Activated T-helper 2 cell treated with anti-CD3 and anti-CD28 coated beads, Interferon-gamma antibody, Interleukin-2, Interleukin-4, amounts not matched to agents 10 μg/mL and 5 μg/mL and 100 μg/mL, durations not matched to agents 14 hours and 24 hours and 36 hours (primary cell): ENCODE measurements around the gene KRAS. TPM values are rescaled to one million over a fixed set of nuclear protein-coding genes. Genes with fewer than 3 reads are reported as not detected.
A peak's percentile ranks its signal among the peaks of the same experiment; 100 is the strongest.
"Not testable (repeated sequence)": the region's sequence is repeated elsewhere in the genome, so short reads cannot be mapped to it uniquely, and the experiment has no call there.

Experiments used
- DNase-seq: peaks from one replicate; pipeline ENCODE4 v3.0.0; 2021; ENCODE audit warnings: low spot score
- H3K27ac Mint-ChIP-seq: one replicate; pipeline ENCODE4 v1.8.0; 2021; ENCODE audit warnings: mixed read lengths
- H3K27me3 Mint-ChIP-seq: one replicate; pipeline ENCODE4 v1.8.0; 2021; ENCODE audit warnings: low read depth, mixed read lengths
- H3K36me3 Mint-ChIP-seq: one replicate; pipeline ENCODE4 v1.8.0; 2021; ENCODE audit warnings: low read depth, mixed read lengths
- H3K4me1 Mint-ChIP-seq: one replicate; pipeline ENCODE4 v1.8.0; 2021; ENCODE audit warnings: low read depth, mixed read lengths
- H3K4me3 Mint-ChIP-seq: one replicate; pipeline ENCODE4 v1.8.0; 2021; ENCODE audit warnings: low read depth, mild to moderate bottlenecking, moderate library complexity, mixed read lengths
- H3K9me3 Mint-ChIP-seq: one replicate; pipeline ENCODE4 v1.8.0; 2021; ENCODE audit warnings: mixed read lengths
- intact Hi-C: fragments of 100-400 bp; cut with micrococcal nuclease; formaldehyde crosslinking; loops from one replicate; pipeline ENCODE4 v1.15.1; 2023
- total RNA-seq: library from RNA; stranded (reverse); gene quantifications from 2 replicates; pipeline ENCODE4 v1.2.3, GENCODE V29; 2022

Gene KRAS
- total RNA-seq = 25.2 TPM in 2 replicates

DNA sequence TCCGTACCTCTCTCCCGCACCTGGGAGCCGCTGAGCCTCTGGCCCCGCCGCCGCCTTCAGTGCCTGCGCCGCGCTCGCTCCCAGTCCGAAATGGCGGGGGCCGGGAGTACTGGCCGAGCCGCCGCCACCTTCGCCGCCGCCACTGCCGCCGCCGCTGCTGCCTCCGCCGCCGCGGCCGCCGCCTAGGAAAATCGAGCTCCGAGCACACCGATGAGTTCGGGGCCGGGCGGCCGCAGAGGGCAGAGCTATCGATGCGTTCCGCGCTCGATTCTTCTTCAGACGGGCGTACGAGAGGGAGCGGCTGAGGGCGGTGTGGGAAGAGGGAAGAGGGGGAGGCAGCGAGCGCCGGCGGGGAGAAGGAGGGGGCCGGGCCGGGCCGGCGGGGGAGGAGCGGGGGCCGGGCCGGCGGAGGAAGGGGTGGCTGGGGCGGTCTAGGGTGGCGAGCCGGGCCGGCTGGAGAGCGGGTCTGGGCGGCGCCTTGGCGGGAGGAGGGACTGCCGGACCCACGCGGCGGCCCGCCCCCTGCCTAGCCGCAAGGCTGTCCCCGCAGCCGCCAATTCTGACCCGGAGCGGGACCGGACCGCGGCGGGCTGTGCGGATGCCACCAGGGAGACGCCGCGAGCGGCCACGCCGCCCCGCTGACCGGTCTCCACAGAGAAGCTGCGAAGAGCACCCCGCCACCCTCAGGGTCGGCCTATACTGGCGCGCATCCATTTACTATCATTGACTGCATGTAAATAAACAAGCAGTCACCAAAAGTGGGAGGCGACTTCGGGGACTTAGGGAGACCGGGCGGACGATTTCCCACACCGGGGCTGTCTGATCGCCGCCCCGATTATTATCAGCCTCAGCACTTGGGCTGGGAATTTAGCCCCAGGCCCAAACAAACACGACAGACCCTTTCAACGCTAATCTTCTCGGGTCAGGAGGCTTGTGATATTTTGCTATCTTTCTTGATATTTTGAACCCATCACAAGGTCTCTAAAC is at the start of gene KRAS:
TSS of gene KRAS (minus strand) at position 186 of the 987 bp plus-strand sequence.
- peaks cover 22% of the 10 kb centered on the region for H3K4me1 Mint-ChIP-seq
- peak within 1 kb of the TSS; percentile 93 for H3K27ac Mint-ChIP-seq
- peak; percentile 88 for DNase-seq
- peaks cover 16% of the 10 kb centered on the region for H3K27me3 Mint-ChIP-seq
- H3K36me3 Mint-ChIP-seq = peaks cover 17% of the 10 kb centered on the region
- no peaks in the 10 kb centered on the region for H3K9me3 Mint-ChIP-seq
- intact Hi-C loops = loop anchor here (1.0 to 2.0 kb wide), 3 partner anchors 56 to 198 kb away; partner anchors contain the start of genes DNAI7 and ETFRF1
- peak within 1 kb of the TSS; percentile 90 for H3K4me3 Mint-ChIP-seq

GRCh38 chr12:25296381-25296780 is 45.7 kb upstream of the KRAS start:
- intact Hi-C loops = no loop called here
- Mint-ChIP-seq H3K27me3 (peaks cover 6% of the 10 kb centered on the region), H3K4me3 (no peak overlapping the region), H3K4me1 (peaks cover 12% of the 10 kb centered on the region), H3K36me3 (no peaks in the 10 kb centered on the region), H3K27ac (no peak overlapping the region), H3K9me3 (no peaks in the 10 kb centered on the region)
- no peak for DNase-seq

DNA sequence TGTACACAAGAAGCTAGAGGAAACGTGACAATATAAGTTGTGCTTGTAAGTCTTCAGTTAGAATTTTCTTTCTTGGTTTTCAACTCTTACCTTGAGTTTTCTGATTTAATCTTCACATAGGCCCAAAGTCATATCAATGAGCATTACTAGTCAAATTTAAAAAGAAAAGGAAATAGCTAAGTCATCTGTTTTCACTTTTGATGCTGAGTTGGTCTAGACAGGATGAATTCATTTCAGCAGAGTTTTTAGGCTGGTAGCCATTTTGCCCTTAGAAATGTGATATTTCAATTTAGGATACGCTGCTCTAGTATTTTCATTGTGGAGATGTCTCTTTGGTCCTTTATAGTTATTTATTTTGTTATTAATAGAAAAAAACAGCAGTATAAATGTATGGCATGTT is 44.6 kb upstream of the KRAS start:
- intact Hi-C loops = no loop called here
- peaks cover 3% of the 10 kb centered on the region for H3K27me3 Mint-ChIP-seq
- peaks cover 12% of the 10 kb centered on the region for H3K4me1 Mint-ChIP-seq
- no peak overlapping the region for H3K27ac Mint-ChIP-seq
- H3K9me3 Mint-ChIP-seq = no peaks in the 10 kb centered on the region
- no peaks in the 10 kb centered on the region for H3K36me3 Mint-ChIP-seq
- DNase-seq = no peak
- H3K4me3 Mint-ChIP-seq = no peak overlapping the region

DNA sequence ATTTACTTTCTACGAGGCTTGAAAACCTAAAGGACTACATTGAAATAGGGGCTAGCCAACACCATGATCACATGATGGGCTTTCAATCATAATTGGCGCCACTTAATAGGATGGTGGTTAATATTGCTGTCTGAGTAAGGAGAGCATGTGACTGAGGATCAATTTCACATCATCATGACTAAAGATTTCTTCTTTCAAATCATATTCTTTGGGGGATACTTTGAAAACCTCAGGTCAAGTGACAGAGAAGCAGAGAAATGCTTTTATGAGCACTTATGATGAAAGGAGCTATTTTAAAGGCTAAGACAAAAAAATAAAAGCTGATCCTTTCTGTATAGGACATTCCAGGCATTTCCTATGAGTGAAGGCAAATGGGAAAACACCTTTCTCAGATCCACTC is 42.9 kb upstream of the KRAS start:
- Mint-ChIP-seq H3K27me3 (peaks cover 1% of the 10 kb centered on the region), H3K27ac (no peak overlapping the region), H3K4me1 (peaks cover 12% of the 10 kb centered on the region), H3K4me3 (no peak overlapping the region), H3K36me3 (peaks cover 6% of the 10 kb centered on the region), H3K9me3 (peaks cover 9% of the 10 kb centered on the region)
- DNase-seq = no peak
- intact Hi-C loops = no loop called here

DNA sequence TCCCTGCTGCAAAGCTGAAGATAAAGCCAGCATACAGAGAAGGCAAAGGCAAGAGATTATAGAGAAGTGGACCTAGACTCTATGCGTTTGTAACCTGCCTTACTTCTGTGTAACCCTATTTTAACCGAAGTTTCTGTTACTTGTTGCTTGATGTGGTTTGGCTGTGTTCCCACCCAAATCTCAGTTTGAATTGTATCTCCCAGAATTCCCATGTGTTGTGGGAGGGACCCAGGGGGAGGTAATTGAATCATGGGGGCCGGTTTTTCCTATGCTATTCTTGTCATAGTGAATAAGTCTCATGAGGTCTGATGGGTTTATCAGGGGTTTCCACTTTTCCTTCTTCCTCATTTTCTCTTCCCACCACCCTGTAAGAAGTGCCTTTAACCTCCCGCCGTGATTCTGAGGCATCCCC is 42.1 kb upstream of the KRAS start:
- H3K27me3 Mint-ChIP-seq, intact Hi-C loops, H3K9me3 Mint-ChIP-seq, H3K36me3 Mint-ChIP-seq, H3K27ac Mint-ChIP-seq, H3K4me3 Mint-ChIP-seq, DNase-seq: not testable (repeated sequence)
- peaks cover 12% of the 10 kb centered on the region for H3K4me1 Mint-ChIP-seq

GRCh38 chr12:25287610-25288009 is 36.9 kb upstream of the KRAS start:
- peaks cover 9% of the 10 kb centered on the region for H3K9me3 Mint-ChIP-seq
- intact Hi-C loops = no loop called here
- H3K4me1 Mint-ChIP-seq = peaks cover 11% of the 10 kb centered on the region
- no peak for DNase-seq
- no peak overlapping the region for H3K27ac Mint-ChIP-seq
- H3K36me3 Mint-ChIP-seq = peaks cover 9% of the 10 kb centered on the region
- H3K4me3 Mint-ChIP-seq = no peak overlapping the region
- H3K27me3 Mint-ChIP-seq = peaks cover 20% of the 10 kb centered on the region

- no peak overlapping the region for H3K27ac Mint-ChIP-seq
- H3K9me3 Mint-ChIP-seq = peaks cover 9% of the 10 kb centered on the region
- peaks cover 7% of the 10 kb centered on the region for H3K4me1 Mint-ChIP-seq
- DNase-seq = no peak
- intact Hi-C loops = no loop called here
- H3K36me3 Mint-ChIP-seq = peaks cover 9% of the 10 kb centered on the region
- H3K27me3 Mint-ChIP-seq = peaks cover 20% of the 10 kb centered on the region
- no peak overlapping the region for H3K4me3 Mint-ChIP-seq
Measured at GRCh38 chr12:25286837-25287236, 36.1 kb upstream of the KRAS start.

- H3K9me3 Mint-ChIP-seq = no peaks in the 10 kb centered on the region
- no peak overlapping the region for H3K4me3 Mint-ChIP-seq
- peaks cover 3% of the 10 kb centered on the region for H3K36me3 Mint-ChIP-seq
- intact Hi-C loops = no loop called here
- no peak for DNase-seq
- H3K27ac Mint-ChIP-seq = no peak overlapping the region
- H3K4me1 Mint-ChIP-seq = peaks cover 24% of the 10 kb centered on the region
- H3K27me3 Mint-ChIP-seq = peaks cover 18% of the 10 kb centered on the region
Measured at GRCh38 chr12:25284024-25284423, 33.3 kb upstream of the KRAS start.

DNA sequence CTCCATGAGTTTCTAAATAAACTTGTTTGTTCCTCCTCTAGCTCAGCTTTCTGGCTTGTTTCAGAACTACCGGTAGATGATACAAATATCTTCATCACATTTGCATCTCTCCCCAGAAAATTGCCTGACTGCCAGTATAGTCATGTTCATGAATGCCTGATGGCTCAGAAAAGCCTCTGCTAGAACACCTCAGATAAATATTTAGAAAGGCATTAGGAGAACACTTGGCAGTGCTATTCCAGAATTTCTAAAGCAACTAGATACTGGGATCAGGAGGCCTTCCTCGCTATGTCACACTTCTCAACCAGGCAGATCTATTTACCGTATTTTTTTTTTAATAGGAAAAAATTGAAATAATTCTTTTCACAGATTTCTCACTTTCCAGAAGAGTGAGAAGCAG is 32.3 kb upstream of the KRAS start:
- H3K4me1 Mint-ChIP-seq = peaks cover 24% of the 10 kb centered on the region
- H3K27ac Mint-ChIP-seq = no peak overlapping the region
- no peak for DNase-seq
- peaks cover 18% of the 10 kb centered on the region for H3K27me3 Mint-ChIP-seq
- no peaks in the 10 kb centered on the region for H3K9me3 Mint-ChIP-seq
- no peak overlapping the region for H3K4me3 Mint-ChIP-seq
- peaks cover 3% of the 10 kb centered on the region for H3K36me3 Mint-ChIP-seq
- intact Hi-C loops = no loop called here

- Mint-ChIP-seq H3K4me3 (no peak overlapping the region), H3K4me1 (peaks cover 28% of the 10 kb centered on the region), H3K27ac (no peak overlapping the region), H3K27me3 (peaks cover 3% of the 10 kb centered on the region), H3K9me3 (no peaks in the 10 kb centered on the region), H3K36me3 (no peaks in the 10 kb centered on the region)
- intact Hi-C loops = no loop called here
- DNase-seq = no peak
Measured at GRCh38 chr12:25280082-25280481, 29.4 kb upstream of the KRAS start.

DNA sequence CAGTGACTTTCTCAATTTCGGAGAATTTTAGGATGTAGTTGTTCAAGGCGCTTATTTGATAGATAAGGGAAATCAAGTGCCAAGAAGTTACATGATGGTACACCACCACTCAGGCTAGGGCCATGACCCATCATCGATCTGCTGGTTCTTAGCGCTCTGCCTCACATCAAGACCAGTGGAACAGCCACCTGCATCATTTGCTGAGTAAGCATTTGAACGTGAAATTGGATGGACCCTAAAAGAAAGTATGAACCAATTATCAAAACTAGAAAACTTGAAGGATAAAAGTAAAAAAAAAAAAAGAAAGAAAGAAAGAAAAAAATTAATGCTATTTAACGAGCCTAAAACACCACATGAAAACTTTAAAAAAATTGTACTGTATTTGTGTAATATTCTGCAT is 27.5 kb upstream of the KRAS start:
- H3K27ac Mint-ChIP-seq = no peak overlapping the region

GRCh38 chr12:25276199-25276937 is 25.6 kb upstream of the KRAS start:
- H3K4me3 Mint-ChIP-seq = no peak overlapping the region
- intact Hi-C loops = no loop called here
- peaks cover 18% of the 10 kb centered on the region for H3K4me1 Mint-ChIP-seq
- no peak for DNase-seq
- H3K27ac Mint-ChIP-seq = no peak overlapping the region
- H3K27me3 Mint-ChIP-seq = no peaks in the 10 kb centered on the region
- H3K36me3 Mint-ChIP-seq = no peaks in the 10 kb centered on the region
- H3K9me3 Mint-ChIP-seq = no peaks in the 10 kb centered on the region

More for the DNA sequence above, 27.5 kb upstream of the KRAS start:
- H3K27me3 Mint-ChIP-seq = no peaks in the 10 kb centered on the region
- H3K9me3 Mint-ChIP-seq = no peaks in the 10 kb centered on the region
- intact Hi-C loops = no loop called here
- no peak for DNase-seq
- H3K4me3 Mint-ChIP-seq = no peak overlapping the region
- peaks cover 23% of the 10 kb centered on the region for H3K4me1 Mint-ChIP-seq
- no peaks in the 10 kb centered on the region for H3K36me3 Mint-ChIP-seq
